NCI-H2196 (cell line): ENCODE measurements around the gene NPAS3.
A peak's percentile ranks its signal among the peaks of the same experiment; 100 is the strongest.

Experiments
- DNase-seq: peaks from one replicate; lab custom pipeline; 2025; ENCODE audit not compliant: unreplicated experiment; lab: John Stamatoyannopoulos, UW

The NPAS3 gene

DNA sequence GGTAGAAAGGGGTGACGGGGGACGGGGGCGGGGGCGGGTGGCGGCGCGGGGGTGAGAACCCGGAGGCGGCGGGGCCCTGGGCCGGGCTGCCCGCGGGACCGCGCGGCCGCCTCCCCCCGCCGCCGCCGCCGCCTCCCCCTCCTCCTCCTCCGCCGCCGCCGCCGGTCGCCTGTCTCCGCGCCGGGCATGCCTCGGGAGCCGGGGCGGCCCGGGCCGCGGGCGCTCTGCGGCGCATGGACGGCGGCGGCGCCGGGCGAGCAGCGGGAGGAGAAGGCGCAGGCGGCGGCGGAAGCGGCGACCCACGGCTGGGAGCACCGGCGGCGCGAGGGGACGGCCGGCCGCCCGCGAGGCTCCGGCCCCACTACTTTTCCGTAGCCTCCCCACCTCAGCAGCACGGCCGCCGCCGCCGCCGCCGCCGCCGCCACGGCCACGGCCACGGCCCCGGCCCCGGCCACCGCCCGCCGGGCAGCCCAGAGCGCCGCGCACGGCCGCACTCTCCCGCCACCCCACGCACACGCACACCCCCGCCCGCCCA, at the start of gene NPAS3:
TSS of gene NPAS3 (plus strand) at position 161 of the 535 bp plus-strand sequence.
- DNase-seq = peak; percentile 31

DNA sequence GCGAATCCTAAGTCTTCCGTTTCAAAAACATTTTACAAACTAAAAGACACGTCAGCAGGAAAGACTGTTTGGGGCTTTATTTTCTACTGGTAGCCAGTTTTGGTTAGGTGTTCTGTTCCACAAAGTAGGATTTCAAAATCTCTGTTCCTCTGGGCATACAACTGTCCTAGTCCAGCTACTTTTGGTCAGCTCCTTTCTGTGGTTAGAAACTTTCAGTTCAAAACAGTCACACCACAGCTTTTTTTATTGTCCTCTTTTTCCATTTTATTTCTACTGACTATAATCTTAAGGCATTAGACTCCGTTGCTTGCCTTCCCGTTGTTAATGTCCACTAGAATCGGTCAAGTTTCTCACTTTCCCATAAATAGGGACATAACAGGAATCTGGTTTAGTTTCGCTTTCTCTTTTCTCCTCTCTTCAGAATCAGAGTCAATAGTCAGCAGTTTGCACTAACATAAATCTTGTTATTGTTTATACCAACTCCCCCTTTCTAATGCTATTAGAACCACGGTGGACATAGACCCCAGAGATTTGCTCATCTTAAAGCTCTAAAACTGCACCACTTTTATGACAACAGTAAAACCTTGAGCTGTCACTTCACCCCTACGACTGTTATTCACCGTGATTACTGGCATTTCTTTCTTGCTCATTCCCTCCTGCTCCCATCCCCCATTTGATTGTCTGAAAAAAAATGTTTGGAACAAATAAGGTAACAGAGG, 41.5 kb upstream of the NPAS3 start:
- peak; percentile 32 for DNase-seq

DNA sequence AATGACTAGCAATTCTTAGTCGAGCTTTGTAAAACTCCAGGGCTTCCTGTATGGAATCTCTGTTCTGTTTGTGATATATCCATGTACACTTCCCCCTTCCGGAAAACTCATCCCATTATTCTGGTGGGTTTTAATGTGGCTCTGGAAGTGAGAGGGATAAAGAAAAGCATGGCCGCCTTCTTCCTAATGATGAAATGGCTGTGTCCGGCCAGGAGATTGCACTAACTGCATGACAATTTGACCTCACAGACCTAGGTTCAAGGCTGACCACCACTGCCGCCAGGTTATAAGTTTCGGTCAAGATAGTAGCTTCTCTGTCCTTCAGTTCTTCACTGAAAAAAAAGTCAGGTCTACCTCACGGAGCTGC, 41.0 kb upstream of the NPAS3 start:
- DNase-seq = no peak

DNA sequence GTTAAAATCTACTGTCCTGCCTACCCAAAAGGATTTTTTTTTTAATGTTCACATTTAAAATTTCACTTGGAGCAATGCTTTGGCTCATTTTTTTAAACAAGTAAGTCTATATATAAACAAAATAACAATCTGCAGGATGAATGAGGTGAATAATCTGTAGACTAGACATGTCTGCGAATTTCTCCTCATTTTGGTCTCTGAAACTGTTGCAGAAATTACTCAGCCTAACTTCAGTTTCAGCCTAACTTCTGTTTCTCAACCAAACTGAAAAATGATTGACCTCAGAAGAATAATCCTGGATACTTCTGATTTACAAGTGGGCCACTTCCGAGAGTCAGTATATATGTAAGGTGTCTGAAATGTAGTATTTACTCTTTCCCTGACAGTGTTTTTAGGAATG, 39.8 kb upstream of the NPAS3 start:
- DNase-seq = no peak

DNA sequence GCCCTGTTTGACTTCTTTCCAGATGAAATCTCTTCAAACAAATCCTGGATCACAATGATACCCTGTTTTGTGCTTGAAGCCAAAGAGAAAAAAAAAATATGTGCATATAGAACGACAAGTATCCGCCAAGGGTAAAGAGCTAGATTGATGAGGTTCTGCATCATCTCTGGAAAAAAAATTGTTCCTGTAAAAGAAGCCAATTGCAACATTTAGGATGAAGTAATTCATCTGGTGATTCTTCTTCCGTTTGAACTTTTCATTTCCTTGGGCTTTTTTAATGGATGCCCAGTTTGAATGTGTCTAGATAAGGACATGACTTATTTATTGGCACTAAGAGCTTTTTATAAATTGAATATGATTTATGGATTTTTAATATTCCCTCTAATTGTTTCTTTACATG, 38.1 kb upstream of the NPAS3 start:
- DNase-seq = no peak

DNA sequence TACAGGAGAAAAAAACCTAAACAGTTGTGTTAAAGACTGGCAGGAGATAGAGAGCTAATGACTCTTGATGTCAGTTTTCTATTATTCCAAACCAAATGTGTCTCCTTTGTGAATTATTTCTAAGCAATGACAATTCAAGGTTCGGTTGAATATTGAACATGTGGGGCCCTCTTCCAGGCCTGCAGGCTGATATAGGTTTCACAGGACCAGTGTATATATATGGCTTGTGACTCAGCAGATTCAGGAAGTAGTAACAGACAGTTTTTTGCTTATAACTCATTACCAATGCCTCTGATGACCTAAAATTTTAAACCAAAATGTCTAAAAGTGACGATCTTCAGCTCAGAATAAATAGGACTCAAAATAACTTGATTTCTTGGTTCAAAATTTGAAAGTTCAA, 33.7 kb upstream of the NPAS3 start:
- no peak for DNase-seq

DNA sequence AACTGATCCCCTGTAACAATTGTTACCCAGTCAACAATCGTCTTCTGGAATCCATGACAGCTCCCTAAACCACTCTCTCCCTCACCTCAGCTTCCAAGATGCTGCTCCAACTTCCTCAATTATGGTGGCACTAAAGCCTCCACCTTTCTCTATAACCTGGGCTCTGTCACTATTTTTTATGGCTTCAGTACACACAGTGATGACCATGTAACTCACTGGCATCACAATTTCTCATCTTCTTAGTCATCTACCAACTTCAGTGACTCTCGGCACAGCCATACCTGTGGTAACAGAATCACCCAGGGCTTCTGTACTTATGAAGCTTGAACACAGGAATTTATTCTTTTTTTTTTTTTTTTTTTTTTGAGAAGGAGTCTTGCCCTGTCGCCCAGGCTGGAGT, 32.0 kb upstream of the NPAS3 start:
- DNase-seq = no peak

DNA sequence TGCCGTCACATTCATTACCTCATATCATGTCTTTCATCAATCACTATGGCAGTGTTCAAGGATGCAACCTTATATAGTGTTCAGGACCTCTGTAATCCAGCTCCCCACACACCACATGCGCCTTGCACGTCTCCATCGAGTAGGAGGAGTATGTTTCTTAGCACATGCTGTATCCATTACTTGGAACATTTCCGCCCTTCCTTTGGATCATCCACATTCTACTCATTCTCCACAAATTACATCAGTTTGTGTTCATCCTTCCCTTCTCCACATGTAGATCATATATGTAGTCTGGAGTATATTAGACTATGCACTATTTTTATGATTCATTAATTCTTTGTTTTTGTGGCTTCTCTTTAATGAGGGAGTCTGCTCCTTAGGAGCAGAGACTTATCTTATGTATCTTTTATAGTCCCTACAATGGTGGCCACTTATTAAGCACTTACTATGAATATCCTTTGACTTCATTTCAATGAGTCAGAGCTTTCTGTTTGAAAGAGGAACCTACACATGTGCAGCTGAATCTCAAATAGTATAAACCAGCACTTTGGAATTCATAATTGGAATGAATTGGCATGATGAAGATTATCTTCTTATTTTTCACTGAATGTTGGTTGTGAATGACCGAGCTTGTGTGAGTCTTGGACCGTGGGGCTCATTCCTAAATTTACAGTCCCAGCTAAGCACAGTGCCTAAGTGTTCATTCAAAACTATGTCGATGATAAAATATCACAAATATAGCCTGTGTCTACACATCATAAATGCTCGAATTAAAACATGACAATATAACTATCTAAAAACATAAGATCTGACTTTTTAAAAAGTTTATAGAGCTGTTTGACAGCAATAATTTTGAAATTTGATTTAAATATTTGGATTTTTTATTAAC, 30.2 kb upstream of the NPAS3 start:
- DNase-seq = no peak

DNA sequence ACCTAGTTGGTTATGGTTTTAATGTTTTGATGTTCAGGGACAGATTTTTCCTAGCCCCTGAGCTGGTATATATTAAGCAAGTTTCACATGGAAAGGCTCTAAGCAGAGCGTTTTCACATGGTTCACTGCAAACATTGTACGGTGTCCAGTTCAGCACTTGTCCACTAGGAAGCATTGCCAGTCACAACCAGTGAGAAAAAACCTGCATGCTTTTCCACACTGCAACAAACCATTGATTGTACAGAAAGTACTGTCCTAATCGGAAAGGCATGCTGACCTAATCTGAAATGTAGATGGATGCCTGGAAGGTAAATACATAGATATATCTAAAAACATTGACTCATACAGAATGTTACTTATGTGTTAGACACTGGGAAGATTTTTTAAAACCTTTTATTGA, 25.0 kb upstream of the NPAS3 start:
- DNase-seq = no peak

DNA sequence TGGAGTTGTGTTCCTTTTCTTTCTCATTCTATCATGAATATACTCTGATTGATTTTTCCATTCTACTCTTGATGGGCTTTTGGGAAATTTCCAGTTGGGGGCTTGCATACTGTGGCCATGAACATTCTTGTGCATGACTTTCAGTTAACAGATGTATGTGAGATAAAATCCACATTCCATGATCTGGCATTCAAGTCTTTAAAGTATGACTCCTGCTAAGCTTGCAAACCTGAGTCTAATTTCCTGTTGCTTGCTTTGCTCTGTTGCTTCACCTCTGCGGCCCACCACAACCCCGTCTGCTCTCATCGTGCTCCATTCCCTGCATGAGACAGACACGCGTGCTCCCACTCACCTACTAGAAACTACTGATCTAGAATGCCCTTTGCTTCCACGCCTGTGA, 24.3 kb upstream of the NPAS3 start:
- DNase-seq = no peak

DNA sequence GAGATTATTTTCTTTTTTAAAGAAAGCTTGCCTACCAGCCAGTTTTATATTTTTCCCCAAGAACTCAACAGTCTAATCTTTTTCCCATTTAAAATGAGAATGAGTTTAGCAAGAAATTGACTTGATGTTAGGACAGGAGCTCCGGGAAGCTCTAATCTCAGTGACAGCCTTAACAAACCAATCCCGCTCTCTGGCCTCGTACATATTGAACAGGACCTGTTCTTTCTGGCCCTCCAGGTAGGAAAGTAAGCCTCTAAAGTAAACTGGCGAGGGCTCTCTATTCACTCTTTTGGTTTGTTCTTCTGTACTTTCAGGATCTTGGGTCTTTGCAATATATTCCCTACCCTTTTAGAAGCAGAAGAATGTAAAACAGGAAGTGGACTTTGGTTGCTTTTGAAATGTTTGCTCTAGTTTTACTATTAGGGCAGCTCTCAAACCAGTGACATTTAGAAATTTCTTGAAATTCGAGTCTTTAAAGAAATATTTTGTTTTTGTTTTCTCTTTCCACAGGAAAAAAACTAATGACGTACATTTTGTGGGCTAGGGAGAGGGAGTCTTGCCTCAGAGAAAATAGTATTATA, 17.9 kb upstream of the NPAS3 start:
- DNase-seq = no peak

DNA sequence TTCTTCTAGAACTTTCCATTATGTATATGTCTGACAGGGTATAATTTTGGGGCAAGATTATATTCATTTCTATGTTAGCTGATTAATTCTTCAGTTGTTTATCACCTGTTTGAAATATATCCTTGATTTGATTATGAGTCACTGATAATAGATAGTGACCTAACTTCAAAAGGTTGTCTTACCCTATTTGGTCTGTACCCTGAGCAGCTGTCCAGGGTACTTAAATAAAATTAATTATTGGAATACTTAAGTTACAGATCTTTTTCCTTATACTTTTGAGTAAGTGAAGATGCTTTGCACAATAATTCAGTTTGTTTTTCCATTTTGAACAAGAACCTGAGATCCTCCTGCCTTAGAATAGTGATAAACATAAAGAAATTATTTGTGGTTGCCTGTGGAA, 13.2 kb upstream of the NPAS3 start:
- no peak for DNase-seq

DNA sequence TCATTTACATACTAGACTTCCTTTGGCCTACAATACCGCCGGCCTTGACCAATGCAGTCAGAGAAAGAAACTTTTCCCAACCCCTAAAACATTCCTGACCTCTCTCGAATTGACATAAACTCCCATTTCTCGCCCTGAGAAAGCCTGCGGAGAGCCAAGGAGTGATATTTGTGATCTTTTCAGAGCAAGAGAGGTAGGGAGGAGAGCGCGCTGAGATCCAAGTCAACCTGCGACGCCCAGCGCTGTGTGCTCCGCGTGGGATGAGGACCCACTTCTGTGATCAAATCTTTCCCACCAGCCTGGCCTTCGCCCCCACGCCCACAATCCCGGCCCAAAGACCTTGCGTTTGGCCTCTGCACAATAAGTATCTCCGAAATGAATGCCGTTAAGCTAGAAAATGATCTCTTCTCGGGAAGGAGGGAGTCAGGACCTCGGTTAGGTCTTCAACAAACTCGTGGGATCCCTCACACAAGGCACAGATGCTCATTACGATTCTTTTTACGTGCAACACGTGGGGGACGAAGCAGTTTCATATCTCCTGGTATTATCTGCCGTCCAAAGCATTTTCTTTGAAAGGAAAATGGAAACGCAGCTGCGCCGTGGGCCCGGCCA, 6.3 kb upstream of the NPAS3 start:
- no peak for DNase-seq

DNA sequence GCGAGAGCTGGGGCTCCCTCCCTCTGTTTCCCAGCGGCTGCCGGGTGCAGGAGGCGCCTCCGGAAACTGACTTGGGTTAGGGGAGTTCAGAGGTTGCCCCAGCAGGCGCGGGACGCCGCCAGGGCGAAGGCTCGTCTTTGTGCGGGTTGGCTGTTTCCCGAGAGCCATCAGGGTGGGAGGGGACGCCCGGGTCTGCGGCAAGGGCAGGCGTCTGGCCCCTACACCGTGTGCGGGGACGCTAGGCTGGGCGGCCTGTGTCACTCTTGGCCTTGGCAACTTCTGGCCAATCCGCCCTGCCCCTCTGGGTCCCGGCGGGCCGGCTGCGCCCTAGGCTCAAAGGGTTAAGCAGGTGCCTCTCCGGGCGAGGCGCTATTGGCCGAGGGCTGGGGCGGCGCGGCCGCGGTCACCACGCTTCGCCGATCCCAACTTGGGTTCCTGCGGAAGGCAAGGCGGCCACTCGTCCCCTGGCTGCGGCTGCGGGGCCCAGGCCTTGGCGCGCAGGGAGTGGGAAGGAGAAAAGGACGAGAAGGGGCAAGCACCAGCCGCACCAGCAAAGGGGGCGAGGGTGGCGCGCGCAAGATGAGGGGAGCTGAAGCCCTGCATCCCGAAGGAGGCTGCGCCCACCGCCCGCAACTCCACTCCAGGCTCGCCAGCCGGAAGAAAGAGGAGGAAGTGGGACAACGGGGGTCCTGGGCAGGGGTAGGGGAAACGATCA, 5.6 kb upstream of the NPAS3 start:
- DNase-seq = no peak

DNA sequence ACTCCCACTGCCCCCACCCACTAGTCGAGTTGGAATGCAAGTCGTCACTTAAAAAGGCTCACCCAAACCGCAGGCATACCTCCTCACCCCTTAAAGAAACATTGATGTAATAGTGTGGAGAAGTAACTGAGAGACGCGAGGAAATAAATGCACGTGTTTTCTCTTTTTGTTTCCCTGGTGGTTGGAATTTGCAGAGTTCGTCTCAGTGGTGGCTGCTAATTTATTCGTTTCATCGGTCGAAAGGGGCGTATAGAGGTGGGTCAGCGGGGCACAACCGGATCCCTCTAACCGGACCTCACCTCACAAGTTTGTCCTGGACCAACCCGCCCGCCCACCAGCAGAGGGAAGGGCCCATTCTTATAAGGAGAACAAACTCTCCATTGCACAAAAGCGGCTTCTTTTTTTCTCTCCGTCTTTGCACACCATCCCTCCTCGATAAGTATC, 5.0 kb upstream of the NPAS3 start:
- no peak for DNase-seq

DNA sequence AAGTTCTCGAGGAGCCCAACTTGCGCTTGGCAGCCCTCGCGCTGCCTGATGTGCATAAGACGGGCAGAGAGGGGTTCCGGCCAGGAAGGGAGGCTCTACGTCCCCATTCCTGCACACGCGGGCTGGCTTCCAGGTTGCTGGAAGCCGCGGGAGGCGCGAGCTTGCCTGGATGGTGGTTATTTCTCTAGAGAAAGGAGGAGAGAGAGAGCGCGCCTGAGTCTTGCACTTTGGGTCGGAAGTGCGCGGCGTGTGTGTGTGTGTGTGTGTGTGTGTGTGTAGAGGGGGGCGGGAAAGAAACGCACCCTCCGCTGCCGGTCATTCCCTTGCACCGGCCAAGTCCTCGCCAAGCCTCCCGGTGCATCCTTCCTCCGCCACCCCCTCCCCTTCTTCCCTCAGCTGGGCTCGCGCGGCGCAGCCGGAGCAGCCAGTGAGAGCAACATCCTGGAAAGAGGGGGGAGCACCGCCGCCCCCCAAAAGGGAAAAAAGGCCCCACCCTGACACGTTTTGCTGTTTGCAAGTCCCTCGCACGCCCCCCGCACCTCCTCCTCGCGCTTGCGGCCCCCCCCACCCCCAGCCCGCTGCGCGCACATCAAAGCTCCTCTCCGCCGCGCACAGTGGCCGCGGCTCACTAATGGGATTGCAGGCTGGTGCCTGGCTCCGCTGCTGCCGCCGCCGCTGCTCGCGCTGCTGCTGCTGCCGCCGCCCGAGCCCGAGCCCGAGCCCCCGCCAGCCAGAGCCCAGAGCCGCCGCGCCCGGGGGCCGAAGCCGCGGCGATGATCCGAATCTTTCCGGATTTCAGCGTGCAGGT, 4.4 kb upstream of the NPAS3 start:
- DNase-seq = peak; percentile 52

DNA sequence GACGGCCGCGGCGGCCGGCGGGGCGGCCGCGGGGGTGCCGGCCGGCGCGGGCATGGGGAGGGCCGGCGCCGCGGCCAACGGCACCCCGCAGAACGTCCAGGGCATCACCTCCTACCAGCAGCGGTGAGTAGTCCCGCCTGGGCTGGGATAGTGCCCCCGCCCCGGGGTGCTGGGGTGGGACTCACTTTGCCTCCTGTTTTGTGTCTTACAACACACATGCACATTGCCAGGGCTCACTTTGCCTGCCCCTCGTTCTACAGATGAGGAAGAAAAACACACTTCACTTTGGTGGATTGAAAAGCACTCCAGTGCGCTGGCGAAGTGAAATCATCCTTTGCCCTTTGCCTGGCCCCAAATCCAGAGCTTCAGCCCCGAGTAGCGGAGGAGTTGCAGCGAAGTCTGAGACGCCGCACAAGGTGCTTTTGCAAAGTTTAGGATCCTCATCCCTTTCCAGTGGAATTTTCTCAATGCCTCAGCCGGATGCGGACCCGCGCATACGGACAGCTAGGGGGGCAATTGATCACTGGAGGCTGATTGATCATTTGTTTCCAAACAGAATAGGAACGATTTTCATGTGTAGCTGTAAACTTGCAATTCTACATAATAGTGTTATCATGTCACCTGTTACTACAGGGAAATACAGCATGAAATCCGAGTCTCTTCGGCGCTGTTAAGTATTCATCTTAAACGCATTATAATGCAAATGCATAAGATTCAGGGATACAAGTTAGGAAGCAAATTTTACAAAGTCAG, 3.6 kb upstream of the NPAS3 start:
- DNase-seq = no peak

DNA sequence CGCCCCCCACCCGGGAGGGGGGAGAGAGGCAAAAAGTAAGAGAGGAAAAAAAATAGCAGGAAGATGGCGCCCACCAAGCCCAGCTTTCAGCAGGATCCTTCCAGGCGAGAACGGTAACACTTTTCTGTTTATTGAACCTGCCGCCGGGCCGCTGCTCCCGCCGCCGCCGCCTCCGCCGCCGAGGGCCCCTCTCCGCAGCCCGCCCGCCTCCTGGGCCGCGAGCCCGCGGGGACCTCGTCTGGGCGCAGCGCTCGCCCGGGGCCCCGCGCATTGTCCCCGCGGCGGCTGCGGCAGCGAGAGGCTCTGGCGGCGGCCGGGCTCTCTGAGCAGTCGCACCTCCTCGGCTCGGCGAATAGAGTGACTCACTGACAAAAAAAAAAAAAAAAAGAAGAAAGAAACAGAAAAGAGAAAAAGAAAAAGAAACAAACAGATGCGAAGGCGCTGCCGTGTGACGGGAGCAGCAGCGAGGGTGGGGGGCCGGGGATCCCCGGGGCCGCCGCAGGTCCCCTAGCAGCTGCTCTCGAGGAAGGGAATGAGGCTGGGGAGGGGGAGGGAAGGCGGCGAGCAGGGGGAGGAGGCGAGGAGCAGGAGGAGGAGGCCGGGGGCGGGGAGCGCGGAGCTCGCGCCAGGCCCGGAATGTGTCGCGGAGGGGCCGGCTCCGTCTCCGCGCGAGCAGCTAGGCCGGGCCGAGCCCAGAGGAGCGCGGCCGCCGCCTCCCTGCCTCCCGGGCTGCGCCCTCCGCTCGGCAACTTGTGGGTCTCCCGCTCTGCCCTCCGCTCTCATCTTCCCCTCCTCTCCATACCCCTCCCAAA, 781 bp downstream of the NPAS3 start:
- DNase-seq = peak; percentile 66
